Spleen (tissue), 11 donors: ENCODE results near the gene FYN. TPM values are rescaled to one million over a fixed set of nuclear protein-coding genes. Genes with fewer than 3 reads are reported as not detected.
A peak's percentile ranks its signal among the peaks of the same experiment; 100 is the strongest.

Experiments
- DNase-seq: peaks from one replicate; pipeline ENCODE4 v3.0.0-alpha.2; 2020
- H3K27ac ChIP-seq, 8 donors: fragments of 200-600 bp; sonication (generic) in 7 of 8; 1 replicate in 4 of 8; 2 replicates in 4 of 8; pipeline versions ENCODE4 v1.5.0 to v1.8.0; 2016 to 2021; ENCODE audit warnings: inconsistent platforms in 4 of 8, mild to moderate bottlenecking in 4 of 8, moderate library complexity in 1 of 8
- H3K27me3 ChIP-seq, 7 donors: fragments of 200-600 bp; sonication (generic) in 6 of 7; replicated peaks in 1 of 7; 1 replicate in 4 of 7; 2 replicates in 3 of 7; pipeline versions ENCODE4 v1.5.0 to v1.8.0; 2016 to 2021; ENCODE audit warnings: inconsistent platforms in 3 of 7, mild to moderate bottlenecking in 1 of 7
- H3K36me3 ChIP-seq, 6 donors: fragments of 200-600 bp; sonication (generic) in 5 of 6; 1 replicate in 4 of 6; 2 replicates in 2 of 6; pipeline versions ENCODE4 v1.5.0 to v1.8.0; 2016 to 2021; ENCODE audit warnings: inconsistent platforms in 2 of 6
- H3K4me1 ChIP-seq, 6 donors: fragments of 200-600 bp; sonication (generic) in 5 of 6; 1 replicate in 3 of 6; 2 replicates in 3 of 6; pipeline versions ENCODE4 v1.5.0 to v1.8.0; 2016 to 2021; ENCODE audit warnings: inconsistent platforms in 3 of 6
- H3K4me3 ChIP-seq, 8 donors: fragments of 200-600 bp; sonication (generic) in 7 of 8; 1 replicate in 4 of 8; 2 replicates in 4 of 8; pipeline versions ENCODE4 v1.5.0 to v1.8.0; 2016 to 2021; ENCODE audit warnings: inconsistent platforms in 4 of 8, mild to moderate bottlenecking in 4 of 8, moderate library complexity in 2 of 8
- H3K9me3 ChIP-seq, 8 donors: fragments of 200-600 bp; sonication (generic) in 7 of 8; 1 replicate in 4 of 8; 2 replicates in 4 of 8; pipeline versions ENCODE4 v1.5.0 to v1.8.0; 2016 to 2021; ENCODE audit warnings: inconsistent platforms in 4 of 8
- POLR2A ChIP-seq, 3 donors: fragments of 450-650 bp; IDR thresholded peaks; one replicate each; pipeline ENCODE4 v1.5.1; 2017; ENCODE audit warnings: antibody characterized with exemption in 3 of 3, mild to moderate bottlenecking in 1 of 3
- POLR2AphosphoS5 ChIP-seq, 3 donors: sonication (generic); formaldehyde crosslinking; IDR thresholded peaks; one replicate each; pipeline ENCODE4 v1.5.1; 2017; ENCODE audit warnings: antibody characterized with exemption in 3 of 3
- WGBS, 5 donors: extraction: QIAGEN DNeasy Blood & Tissue Kit in 3 of 5; methylation state at CpG; one replicate each; pipeline versions ENCODE4 v1.1.5 to v1.1.7; 2013 to 2018; 5-methylcytosine and 5-hydroxymethylcytosine counted together
- intact Hi-C: fragments of 100-400 bp; cut with DNase I; formaldehyde crosslinking; loops from one replicate; pipeline ENCODE4 v1.15.0; 2023; ENCODE audit warnings: low total_unique reads
- polyA plus RNA-seq, 3 donors: library from polyadenylated mRNA; stranded (reverse); fragments of 200-250 nt; gene quantifications; one replicate each; pipeline ENCODE4 v1.2.1, GENCODE V29; 2013
- total RNA-seq, 7 donors: library from RNA; depleted of rRNA in 3 of 7; stranded (reverse); fragments of >200 nt in 3 of 7; fragmentation: NEBNext Ultra II Directional in 4 of 7; extraction: Animal tissue kit (Norgen Biotek cat#: 25700) in 4 of 7; gene quantifications; one replicate each; pipeline versions ENCODE4 v1.1.0 to v1.2.1, GENCODE V29; 2016 to 2021
- TF ChIP-seq, protein P1 (sequence below), 11 experiments: fragments of 200-600 bp in 7 of 11; fragments of 450-650 bp in 4 of 11; sonication (generic) in 4 of 11; IDR thresholded peaks in 8 of 11; conservative IDR thresholded peaks in 3 of 11; 1 replicate in 7 of 11; 2 replicates in 4 of 11; pipeline versions ENCODE4 v1.4.0 to v1.8.0; 2016 to 2021; ENCODE audit warnings: antibody characterized with exemption in 11 of 11, inconsistent platforms in 4 of 11, mild to moderate bottlenecking in 1 of 11
- donor health status: healthy with polysubstance abuse.
- donor health status: DM: no; HTN: no; CAD: no; lungs with moderate emphysema.
- donor health status: DM: no; HTN: no; CAD: no.
- donor health status: Bipolar disorder and iron deficiency.
- donor health status: healthy.
- donor health status: DM: no; HTN: no; CAD: no.
- donor health status: DM: yes; HTN: yes; CAD: no.

FYN gene
- total and polyA plus RNA-seq, 10 donors, result 56.6 to 409 (median 205) TPM

DNA sequence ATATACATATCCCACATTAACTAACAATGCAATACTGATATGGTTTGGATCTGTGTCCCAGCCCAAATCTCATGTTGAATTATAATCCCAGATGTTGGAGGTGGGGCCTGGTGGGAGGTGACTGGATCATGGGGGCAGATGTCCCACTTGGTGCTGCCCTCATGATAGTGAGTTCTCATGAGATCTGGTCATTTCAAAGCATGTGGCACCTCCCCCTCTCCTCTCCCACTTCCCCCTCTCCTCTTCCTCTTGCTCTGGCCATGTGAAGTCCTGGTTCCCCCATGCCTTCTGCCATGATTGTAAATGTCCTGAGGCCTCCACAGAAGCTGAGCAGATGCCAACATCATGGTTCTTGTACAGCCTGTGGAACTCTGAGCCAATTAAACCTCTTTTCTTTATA is 71.2 kb downstream of the FYN start:
- Histone ChIP-seq H3K27ac (peak overlapping the region in 2 of 8 donors; percentile 40 to 77), H3K9me3 (no peaks in the 10 kb centered on the region), H3K4me1 (peaks cover 25 to 86% (median 64%) of the 10 kb centered on the region in 6 donors), H3K36me3 (peaks cover 0 to 3% (median 0%) of the 10 kb centered on the region in 6 donors), H3K4me3 (no peak overlapping the region), H3K27me3 (no peaks in the 10 kb centered on the region)
- intact Hi-C loops, result no loop called here
- no peak for DNase-seq
- no peak for TF ChIP-seq POLR2A (IDR thresholded peaks at IDR 0.05)
- no peak for TF ChIP-seq POLR2AphosphoS5 (IDR thresholded peaks at IDR 0.05)
- TF ChIP-seq, protein P1, sequence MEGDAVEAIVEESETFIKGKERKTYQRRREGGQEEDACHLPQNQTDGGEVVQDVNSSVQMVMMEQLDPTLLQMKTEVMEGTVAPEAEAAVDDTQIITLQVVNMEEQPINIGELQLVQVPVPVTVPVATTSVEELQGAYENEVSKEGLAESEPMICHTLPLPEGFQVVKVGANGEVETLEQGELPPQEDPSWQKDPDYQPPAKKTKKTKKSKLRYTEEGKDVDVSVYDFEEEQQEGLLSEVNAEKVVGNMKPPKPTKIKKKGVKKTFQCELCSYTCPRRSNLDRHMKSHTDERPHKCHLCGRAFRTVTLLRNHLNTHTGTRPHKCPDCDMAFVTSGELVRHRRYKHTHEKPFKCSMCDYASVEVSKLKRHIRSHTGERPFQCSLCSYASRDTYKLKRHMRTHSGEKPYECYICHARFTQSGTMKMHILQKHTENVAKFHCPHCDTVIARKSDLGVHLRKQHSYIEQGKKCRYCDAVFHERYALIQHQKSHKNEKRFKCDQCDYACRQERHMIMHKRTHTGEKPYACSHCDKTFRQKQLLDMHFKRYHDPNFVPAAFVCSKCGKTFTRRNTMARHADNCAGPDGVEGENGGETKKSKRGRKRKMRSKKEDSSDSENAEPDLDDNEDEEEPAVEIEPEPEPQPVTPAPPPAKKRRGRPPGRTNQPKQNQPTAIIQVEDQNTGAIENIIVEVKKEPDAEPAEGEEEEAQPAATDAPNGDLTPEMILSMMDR (IDR thresholded peaks at IDR 0.05 in 8 of 11, conservative IDR thresholded peaks at IDR 0.05 in 3 of 11), result no peak

DNA sequence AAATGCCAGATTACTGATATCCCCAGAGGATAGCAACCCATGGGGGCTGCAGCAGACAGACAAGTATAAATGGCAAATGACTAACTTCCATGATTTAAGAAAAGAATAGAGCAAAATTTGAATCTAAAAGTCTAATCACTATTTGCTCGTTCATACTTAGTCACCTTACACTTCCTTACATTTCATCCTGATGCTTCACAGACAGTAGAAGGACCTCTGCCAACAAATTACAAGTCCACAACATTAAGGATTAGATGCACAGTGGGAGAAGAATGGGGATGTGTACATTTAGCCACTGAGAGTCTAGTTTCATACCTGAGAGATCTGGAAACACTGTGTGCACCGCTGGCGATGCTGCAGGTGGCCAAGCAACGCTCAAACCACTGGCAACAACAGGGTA is 72.4 kb downstream of the FYN start:
- Histone ChIP-seq H3K36me3 (peaks cover 0 to 3% (median 0%) of the 10 kb centered on the region in 6 donors), H3K4me3 (no peak overlapping the region), H3K4me1 (peaks cover 25 to 83% (median 52%) of the 10 kb centered on the region in 6 donors), H3K9me3 (no peaks in the 10 kb centered on the region), H3K27ac (no peak overlapping the region), H3K27me3 (no peaks in the 10 kb centered on the region)
- no peak for DNase-seq
- 78 to 93% (median 80%) methylated on average over 4 of the region's 4 CpGs for WGBS, 5 donors
- intact Hi-C loops, result no loop called here
- TF ChIP-seq POLR2AphosphoS5 (IDR thresholded peaks at IDR 0.05), result no peak
- TF ChIP-seq POLR2A (IDR thresholded peaks at IDR 0.05), result no peak
- TF ChIP-seq, protein P1 (IDR thresholded peaks at IDR 0.05 in 8 of 11, conservative IDR thresholded peaks at IDR 0.05 in 3 of 11), result no peak

DNA sequence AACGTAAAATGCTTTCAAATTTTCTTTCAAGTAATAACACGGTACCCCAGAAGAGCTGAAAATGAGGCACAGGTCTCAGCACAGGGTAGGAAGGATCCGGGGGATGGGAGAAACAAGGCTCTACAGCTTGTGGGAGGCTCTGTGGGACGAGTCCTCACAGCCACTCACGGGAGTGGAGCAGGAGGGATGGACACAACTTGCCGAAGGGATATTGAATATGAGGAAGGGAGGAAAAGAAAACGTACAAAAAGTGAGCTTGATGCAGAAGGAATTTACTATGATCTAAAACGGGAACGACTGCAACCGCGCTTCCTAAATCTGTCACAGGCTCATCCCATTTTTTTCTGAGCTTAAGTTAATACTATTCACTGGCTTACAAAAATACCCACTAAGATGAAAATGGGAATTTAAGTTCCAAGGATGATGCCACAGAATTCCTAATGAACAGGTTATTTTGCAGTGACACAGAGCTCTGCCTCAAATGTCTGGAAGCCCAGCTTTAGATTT is 72.9 kb downstream of the FYN start:
- peaks cover 24 to 83% (median 50%) of the 10 kb centered on the region in 6 donors for H3K4me1 ChIP-seq
- H3K36me3 ChIP-seq, result peaks cover 0 to 3% (median 0%) of the 10 kb centered on the region in 6 donors
- intact Hi-C loops, result no loop called here
- H3K27me3 ChIP-seq, result no peaks in the 10 kb centered on the region
- WGBS, 5 donors, result 87 to 91% (median 91%) methylated on average over 11 of the region's 11 CpGs
- no peak overlapping the region for H3K4me3 ChIP-seq
- TF ChIP-seq POLR2AphosphoS5 (IDR thresholded peaks at IDR 0.05) (no peak), POLR2A (IDR thresholded peaks at IDR 0.05) (no peak)
- TF ChIP-seq, protein P1 (IDR thresholded peaks at IDR 0.05 in 8 of 11, conservative IDR thresholded peaks at IDR 0.05 in 3 of 11), result no peak
- no peak overlapping the region for H3K27ac ChIP-seq
- no peaks in the 10 kb centered on the region for H3K9me3 ChIP-seq
- DNase-seq, result no peak

DNA sequence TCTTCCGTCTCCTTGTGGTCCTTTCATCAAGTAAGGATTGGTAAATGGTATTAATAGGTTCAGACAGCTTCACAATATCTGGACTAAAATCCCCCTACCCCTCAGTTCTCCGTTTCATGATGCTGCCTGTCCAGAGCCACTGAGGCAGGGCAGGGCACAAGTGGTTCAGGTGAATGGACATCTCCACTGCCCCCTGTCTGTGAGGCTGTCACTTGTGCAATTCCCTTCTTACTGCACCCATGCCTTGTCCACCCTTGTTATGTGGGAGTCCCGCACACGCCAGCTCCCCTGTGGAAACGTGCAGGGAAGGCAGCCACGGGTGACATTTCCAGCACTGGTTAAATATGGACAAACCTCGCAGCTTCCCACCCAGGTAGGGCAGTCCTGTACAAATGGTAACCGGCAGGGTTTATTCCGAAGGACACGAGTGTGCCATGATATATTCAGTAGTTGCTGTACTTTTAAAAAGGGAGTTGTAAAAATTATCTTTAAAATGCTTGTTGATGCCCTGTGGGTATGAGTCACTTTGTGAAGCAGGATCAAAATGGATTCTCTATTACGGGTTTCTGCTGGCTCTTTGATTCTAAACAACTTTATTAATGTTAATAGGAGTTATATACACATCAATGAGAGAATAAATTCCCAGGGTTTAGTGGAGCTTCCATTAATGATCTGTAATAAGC is 73.5 kb downstream of the FYN start:
- Histone ChIP-seq H3K27me3 (no peaks in the 10 kb centered on the region), H3K4me3 (no peak overlapping the region), H3K9me3 (no peaks in the 10 kb centered on the region), H3K27ac (no peak overlapping the region), H3K36me3 (peaks cover 0 to 3% (median 0%) of the 10 kb centered on the region in 6 donors), H3K4me1 (peaks cover 19 to 83% (median 48%) of the 10 kb centered on the region in 6 donors)
- 89 to 96% (median 93%) methylated on average over 11 of the region's 11 CpGs for WGBS, 5 donors
- TF ChIP-seq POLR2AphosphoS5 (IDR thresholded peaks at IDR 0.05) (peak in 1 of 3 donors; percentile 8), POLR2A (IDR thresholded peaks at IDR 0.05) (no peak)
- TF ChIP-seq, protein P1 (IDR thresholded peaks at IDR 0.05 in 8 of 11, conservative IDR thresholded peaks at IDR 0.05 in 3 of 11), result no peak
- DNase-seq, result no peak
- intact Hi-C loops, result no loop called here
